Endometrium (tissue), 2 donors: ENCODE measurements around the gene TCAP.

Experiments
- FAIRE-seq: peaks from 2 replicates; lab custom pipeline; 2012; peaks lifted over from hg19 to GRCh38; lab: Jason Lieb, UNC
- donor health status: control.
- donor health status: control.

Gene TCAP

GRCh38 chr17:39667262-39667944, 2.3 kb downstream of the TCAP start:
- FAIRE-seq = no peak

- no peak for FAIRE-seq
These were observed 3.1 kb downstream of the TCAP start, which contains the start of gene PNMT for GRCh38 chr17:39667945-39668924. PNMT (plus strand) TSS chr17:39668453; CDS start chr17:39668476, 23 bp downstream.

- FAIRE-seq = no peak
These were observed 5.0 kb downstream of the TCAP start for GRCh38 chr17:39669897-39670735.

GRCh38 chr17:39670746-39671145, 5.6 kb downstream of the TCAP start:
- no peak for FAIRE-seq

- no peak for FAIRE-seq
These were observed 6.7 kb downstream of the TCAP start for GRCh38 chr17:39671651-39672521.

- no peak for FAIRE-seq
These were observed 7.6 kb downstream of the TCAP start for GRCh38 chr17:39672522-39673334.

GRCh38 chr17:39673335-39674081, 8.4 kb downstream of the TCAP start:
- no peak for FAIRE-seq

- FAIRE-seq = no peak
These were observed 9.0 kb downstream of the TCAP start for GRCh38 chr17:39674179-39674578.

GRCh38 chr17:39674702-39675389, 9.7 kb downstream of the TCAP start:
- FAIRE-seq = no peak

GRCh38 chr17:39675390-39676082, 10.4 kb downstream of the TCAP start:
- no peak for FAIRE-seq

GRCh38 chr17:39676198-39676819, 11.2 kb downstream of the TCAP start:
- no peak for FAIRE-seq

GRCh38 chr17:39677072-39677471, 11.9 kb downstream of the TCAP start:
- FAIRE-seq = no peak

- FAIRE-seq = no peak
These were observed 12.6 kb downstream of the TCAP start for GRCh38 chr17:39677542-39678339.

GRCh38 chr17:39678340-39679116, 13.4 kb downstream of the TCAP start:
- no peak for FAIRE-seq

GRCh38 chr17:39679521-39680192, 14.5 kb downstream of the TCAP start:
- FAIRE-seq = no peak
